NCI-H524 (cell line): ENCODE measurements around the gene GALNT18.

Experiments
- DNase-seq, 2 experiments: peaks; one replicate each; lab custom pipeline; 2025; lab: John Stamatoyannopoulos, UW

Gene GALNT18

GRCh38 chr11:11408436-11409221 is 213.2 kb downstream of the GALNT18 start:
- DNase-seq: peak in 1 of 2 experiments; percentile 27

DNA sequence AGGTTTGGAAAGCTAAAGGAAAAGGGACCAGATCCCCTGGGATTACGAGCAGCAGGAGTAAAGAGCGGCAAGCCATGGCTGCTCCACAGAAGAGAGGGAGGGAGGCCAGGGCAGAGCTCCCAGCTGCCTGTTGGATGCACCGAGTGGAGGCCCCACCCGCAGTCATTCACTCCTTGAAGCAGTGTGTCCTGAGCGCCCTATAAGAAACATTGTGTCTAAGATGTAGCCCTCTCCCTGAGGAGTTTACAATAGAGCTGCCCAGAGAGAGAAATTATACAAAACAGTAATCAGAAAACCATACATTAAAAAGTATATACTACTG is 214.1 kb downstream of the GALNT18 start:
- peak in 1 of 2 experiments; percentile 47 for DNase-seq

GRCh38 chr11:11407065-11407762 is 214.6 kb downstream of the GALNT18 start:
- peak; percentile 94 to 95 for DNase-seq

- no peak for DNase-seq
Observed at GRCh38 chr11:11406652-11407051, 215.2 kb downstream of the GALNT18 start.

- no peak for DNase-seq
Observed at GRCh38 chr11:11403763-11404725, 217.8 kb downstream of the GALNT18 start.

GRCh38 chr11:11401960-11402535 is 219.8 kb downstream of the GALNT18 start:
- DNase-seq: no peak

DNA sequence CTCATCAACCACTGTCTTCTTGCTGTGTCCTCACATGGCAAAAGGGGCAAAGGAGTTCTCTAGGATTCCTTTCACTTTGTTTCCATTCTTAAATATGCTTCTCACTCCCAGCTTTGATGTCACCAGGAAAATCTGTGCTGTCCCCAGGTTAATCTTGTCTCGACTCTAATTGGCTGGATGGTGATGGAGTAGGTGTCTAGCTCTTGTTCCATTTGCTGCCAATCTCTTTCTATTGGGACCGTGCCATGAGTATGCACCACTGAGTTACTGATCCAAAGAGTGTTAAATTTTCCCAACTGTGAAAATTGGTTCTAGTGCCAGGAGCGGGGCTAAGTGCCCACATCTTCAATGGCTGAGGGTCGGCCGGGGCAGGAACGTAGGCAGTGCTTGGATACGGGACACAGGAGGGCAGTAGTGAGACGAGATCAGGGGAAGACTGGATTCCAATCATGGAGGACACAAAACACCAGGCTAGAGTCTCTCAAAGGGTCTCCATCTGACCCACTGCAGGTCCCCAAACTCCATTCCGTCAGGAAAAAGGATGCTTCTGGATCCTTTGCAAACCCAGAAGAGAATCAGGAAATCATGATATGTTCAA is 221.1 kb downstream of the GALNT18 start:
- DNase-seq: no peak

DNA sequence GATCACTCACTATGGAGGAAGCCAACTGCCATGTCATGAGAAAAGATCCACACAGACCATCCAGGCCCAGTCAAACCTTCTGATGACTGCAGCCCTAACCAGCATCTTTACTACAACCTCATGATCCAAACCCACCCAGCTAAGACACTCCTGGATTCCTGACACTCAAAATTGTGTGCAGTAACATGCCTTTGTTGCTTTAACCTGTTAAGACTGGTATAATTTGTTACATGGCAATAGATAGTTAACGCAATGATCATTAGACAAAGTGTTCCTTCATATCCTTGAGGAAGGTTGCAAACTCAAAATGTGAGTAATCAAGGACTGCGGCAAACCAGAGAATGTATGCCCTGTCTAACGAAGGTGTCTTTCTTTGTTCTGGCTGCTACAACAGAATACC is 221.7 kb downstream of the GALNT18 start:
- no peak for DNase-seq

DNA sequence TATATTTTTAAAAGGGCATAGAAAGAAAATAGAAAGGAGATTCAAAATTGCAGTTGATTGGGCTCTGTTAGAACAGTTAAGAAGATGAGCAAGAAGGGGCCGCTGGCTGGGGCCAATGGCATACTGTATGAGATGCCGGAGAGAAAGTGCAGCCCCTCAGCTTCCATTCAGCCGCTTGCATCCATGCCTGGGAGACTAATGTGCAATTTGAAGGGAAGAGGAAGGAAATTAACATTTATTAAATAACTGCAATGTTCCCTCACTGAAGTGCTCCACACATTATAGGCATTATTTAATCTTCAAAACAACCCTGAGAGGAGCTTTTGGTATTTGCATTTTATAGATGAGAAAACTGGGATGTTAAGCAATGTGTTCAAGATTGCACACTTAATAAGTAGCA is 224.0 kb downstream of the GALNT18 start:
- no peak for DNase-seq

- no peak for DNase-seq
Observed at GRCh38 chr11:11397036-11397415, 224.8 kb downstream of the GALNT18 start.

GRCh38 chr11:11396301-11397035 is 225.3 kb downstream of the GALNT18 start:
- DNase-seq: peak in 1 of 2 experiments; percentile 9

DNA sequence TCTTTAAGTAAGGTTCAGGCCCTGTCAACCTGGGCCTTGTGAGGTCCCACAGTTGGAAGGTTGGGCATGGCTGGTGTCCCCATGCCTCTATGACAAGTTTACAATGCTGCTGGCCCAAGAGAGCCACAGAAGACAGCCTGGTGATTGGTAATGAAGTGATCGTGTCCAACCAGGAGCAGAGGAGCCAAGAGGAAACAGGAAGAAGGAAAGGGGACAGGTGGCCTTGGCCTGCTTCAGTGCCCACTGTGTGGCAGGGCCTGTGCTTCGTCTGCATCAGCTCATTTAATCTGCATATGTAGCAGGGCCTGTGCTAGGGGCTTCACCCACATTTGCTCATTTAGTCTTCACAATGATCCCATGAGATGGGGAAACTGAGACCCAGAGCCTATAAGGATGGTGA is 226.7 kb downstream of the GALNT18 start:
- no peak for DNase-seq

GRCh38 chr11:11394241-11394640 is 227.6 kb downstream of the GALNT18 start:
- no peak for DNase-seq

GRCh38 chr11:11391796-11392463 is 229.9 kb downstream of the GALNT18 start:
- no peak for DNase-seq

- DNase-seq: no peak
Observed at GRCh38 chr11:11391169-11391568, 230.6 kb downstream of the GALNT18 start.

DNA sequence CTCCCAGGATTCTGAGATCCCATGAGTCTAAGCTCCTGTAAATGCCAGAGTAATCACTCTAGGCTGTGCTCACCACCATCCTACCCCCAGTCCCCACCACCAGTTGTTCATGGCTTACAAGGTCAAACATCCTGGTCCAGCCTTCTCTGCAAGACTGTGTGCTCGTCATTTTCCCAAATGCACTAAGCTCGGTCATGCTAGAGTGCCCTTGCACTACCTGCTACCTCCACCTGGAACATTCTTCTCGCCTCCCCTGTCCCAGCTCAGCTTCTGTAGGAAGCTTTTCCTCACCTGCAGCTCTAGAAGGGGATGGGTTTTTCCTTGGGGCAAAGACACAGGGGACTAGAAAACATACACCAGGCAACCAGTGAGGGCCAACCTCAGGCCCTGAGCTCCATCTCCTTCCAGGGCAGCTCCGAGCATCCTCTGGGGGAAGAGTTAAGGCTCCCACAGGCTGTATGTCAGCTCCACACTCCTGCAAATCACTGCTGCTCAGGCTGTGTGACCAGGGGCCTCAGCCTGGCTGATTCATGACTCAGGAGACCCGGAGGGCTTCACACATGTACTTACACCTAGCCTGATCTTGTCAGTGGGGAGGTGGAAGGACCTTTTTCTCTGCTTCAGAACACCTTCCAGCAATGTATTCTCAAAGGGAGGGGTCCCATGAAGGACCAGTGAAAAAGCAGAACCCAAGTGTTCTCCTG is 231.6 kb downstream of the GALNT18 start:
- DNase-seq: no peak

- no peak for DNase-seq
Observed at GRCh38 chr11:11389238-11389637, 232.6 kb downstream of the GALNT18 start.

DNA sequence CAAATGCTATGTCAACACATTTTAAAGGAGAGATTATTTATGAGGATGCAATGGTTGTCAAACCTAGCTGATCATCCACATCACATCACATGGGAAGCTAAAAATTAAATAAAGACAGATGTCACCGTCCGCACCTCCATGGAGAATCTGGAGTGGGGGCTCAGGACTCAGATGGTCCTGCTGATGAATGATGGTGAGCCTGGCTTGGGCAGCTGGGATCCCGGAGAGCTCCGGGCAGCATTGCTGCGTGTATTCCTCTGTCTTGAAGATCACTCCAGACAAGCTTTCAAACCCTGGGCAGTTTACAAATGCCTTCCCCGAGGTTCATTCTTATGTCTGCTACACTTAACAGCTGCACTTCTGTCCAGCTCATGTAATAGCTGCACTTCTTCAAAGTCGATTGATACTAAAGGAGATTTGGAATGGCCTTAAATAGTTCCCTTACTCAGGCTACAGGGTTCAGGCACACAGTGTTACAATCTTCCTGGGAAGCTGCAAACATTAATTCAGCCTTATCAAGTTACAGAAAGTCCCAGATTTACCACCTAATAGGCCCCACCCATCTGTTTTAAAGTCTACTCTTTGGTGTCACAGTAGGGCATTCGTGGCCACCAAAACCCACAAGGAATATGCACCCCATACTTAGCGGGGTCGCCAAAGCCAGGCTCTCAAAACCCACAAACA is 234.0 kb downstream of the GALNT18 start:
- DNase-seq: peak; percentile 11 to 42

GRCh38 chr11:11387207-11387606 is 234.6 kb downstream of the GALNT18 start:
- peak in 1 of 2 experiments; percentile 42 for DNase-seq
